Epithelial cell of esophagus (primary cell): ENCODE measurements around the gene SPTLC3.
"Not testable (repeated sequence)": the region's sequence is repeated elsewhere in the genome, so short reads cannot be mapped to it uniquely, and the experiment has no call there.

Experiments
- DNase-seq: peaks from one replicate; pipeline ENCODE4 v3.0.0; 2010; ENCODE audit warnings: low read depth
- H3K4me3 ChIP-seq: 2 replicates; pipeline ENCODE4 v1.5.1; 2011; ENCODE audit warnings: mild to moderate bottlenecking, low read length, control low read depth
- CTCF ChIP-seq: IDR thresholded peaks from 2 replicates; pipeline ENCODE4 v1.5.1; 2011; ENCODE audit warnings: low read depth, mild to moderate bottlenecking, low read length, control low read depth, inconsistent platforms; ENCODE audit not compliant: insufficient read depth; ENCODE audit errors: missing control alignments

Gene SPTLC3

DNA sequence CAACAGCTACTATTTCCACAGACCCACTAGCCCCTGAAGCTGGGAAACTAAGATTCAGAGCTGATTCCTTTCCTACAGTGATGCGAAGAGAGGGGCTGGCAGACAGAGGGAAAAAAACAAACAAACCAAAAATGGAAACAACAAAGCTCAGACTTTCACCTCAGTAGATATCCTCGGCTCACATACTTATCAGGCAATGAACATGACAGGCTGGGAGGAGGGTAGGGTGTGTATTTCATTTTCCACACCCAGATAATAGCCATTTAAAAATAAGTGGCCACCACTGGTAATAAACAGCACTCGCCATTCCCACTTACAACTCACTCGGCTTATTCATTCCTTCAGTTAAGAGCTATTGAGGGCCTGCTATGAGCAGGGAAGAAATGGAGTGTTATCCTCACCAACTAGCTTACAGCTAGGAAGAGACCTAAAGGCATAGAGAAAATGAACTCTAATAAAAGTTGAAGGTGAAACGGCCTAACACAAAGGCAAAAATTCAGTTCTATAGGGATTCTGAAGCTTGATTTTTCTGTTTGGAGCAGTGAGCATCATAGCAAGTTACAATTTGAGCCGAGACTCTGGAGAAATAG, 32.0 kb upstream of the SPTLC3 start:
- no peak for DNase-seq
- H3K4me3 ChIP-seq, result no peak overlapping the region
- no peak for TF ChIP-seq CTCF

- peak; percentile 58 for DNase-seq
- TF ChIP-seq CTCF, result no peak
- H3K4me3 ChIP-seq, result no peak overlapping the region
Measured at GRCh38 chr20:12977328-12978125, 31.2 kb upstream of the SPTLC3 start.

GRCh38 chr20:12978126-12978394, 30.7 kb upstream of the SPTLC3 start:
- H3K4me3 ChIP-seq, result no peak overlapping the region
- no peak for DNase-seq
- no peak for TF ChIP-seq CTCF

GRCh38 chr20:12978613-12979495, 29.9 kb upstream of the SPTLC3 start:
- no peak for TF ChIP-seq CTCF
- H3K4me3 ChIP-seq, result no peak overlapping the region
- no peak for DNase-seq

GRCh38 chr20:12979713-12980112, 29.1 kb upstream of the SPTLC3 start:
- not testable (repeated sequence) for H3K4me3 ChIP-seq, DNase-seq

GRCh38 chr20:12982098-12982497, 26.7 kb upstream of the SPTLC3 start:
- no peak for TF ChIP-seq CTCF
- no peak for DNase-seq
- no peak overlapping the region for H3K4me3 ChIP-seq

DNA sequence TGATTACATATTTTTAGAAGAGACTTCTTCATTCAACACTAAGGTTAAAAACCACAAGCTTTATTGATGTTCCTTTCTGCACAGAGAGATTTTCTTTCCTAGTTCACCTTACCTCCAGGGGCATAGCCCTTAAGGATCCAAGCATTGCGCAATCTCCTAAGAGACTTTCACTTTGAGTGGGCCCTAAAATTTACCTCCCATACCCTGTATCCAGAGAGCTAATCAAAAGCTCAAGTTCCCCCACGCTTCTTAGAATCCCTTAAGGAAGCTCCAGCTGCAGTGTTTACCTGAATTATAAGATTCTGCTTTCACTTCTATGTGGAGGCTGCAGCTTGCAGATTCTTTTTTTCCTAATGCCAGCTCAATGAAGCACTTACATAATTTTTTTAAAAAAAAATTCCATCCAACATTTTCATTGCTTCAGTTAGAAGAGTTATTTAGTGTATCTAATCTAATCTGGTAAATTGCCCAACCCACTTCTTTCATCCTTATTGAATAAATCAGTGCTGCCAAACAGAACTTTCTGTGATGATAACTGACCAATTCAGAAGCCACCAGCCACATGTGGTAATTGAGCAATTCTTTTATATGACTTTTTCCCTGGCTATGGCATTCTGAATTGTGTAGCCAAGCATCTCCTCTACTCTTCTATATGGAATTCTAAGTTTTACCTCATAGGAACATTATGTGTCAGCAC, 24.6 kb upstream of the SPTLC3 start:
- H3K4me3 ChIP-seq, result no peak overlapping the region
- no peak for TF ChIP-seq CTCF
- DNase-seq, result no peak
